Activated B cell treated with CpG ODN at 0.5 μM for 24 hours (primary cell): ENCODE results near the gene SEMA5A. TPM values are rescaled to one million over a fixed set of nuclear protein-coding genes. Genes with fewer than 3 reads are reported as not detected.

Experiments used
- ATAC-seq: fragments of 200-7000 bp; cut with Tn5 transposase; one replicate; pipeline ENCODE4 v1.10.0; 2021; ENCODE audit warnings: low read depth, mild to moderate bottlenecking, moderate library complexity
- CTCF ChIA-PET: fragments of 350-600 bp; sonication (Branson Sonifier 250); formaldehyde crosslinking; loops from one replicate; lab custom pipeline; 2021; ENCODE audit warnings: antibody characterized with exemption; lab: Charles Lee
- POLR2A ChIA-PET: fragments of 350-600 bp; sonication (Branson Sonifier 250); formaldehyde crosslinking; loops from one replicate; lab custom pipeline; 2021; ENCODE audit warnings: antibody characterized with exemption; lab: Charles Lee
- DNase-seq: peaks from one replicate; pipeline ENCODE4 v3.0.0; 2022
- H3K27ac Mint-ChIP-seq: one replicate; pipeline ENCODE4 v1.8.0; 2020; ENCODE audit warnings: mixed read lengths
- H3K27me3 Mint-ChIP-seq: one replicate; pipeline ENCODE4 v1.8.0; 2021; ENCODE audit warnings: mixed read lengths
- H3K36me3 Mint-ChIP-seq: one replicate; pipeline ENCODE4 v1.8.0; 2021; ENCODE audit warnings: low read depth, mixed read lengths
- H3K4me1 Mint-ChIP-seq: one replicate; pipeline ENCODE4 v1.8.0; 2021; ENCODE audit warnings: mixed read lengths
- H3K4me3 Mint-ChIP-seq: one replicate; pipeline ENCODE4 v1.8.0; 2020; ENCODE audit warnings: mild to moderate bottlenecking, mixed read lengths
- H3K9me3 Mint-ChIP-seq: one replicate; pipeline ENCODE4 v1.8.0; 2020; ENCODE audit warnings: mixed read lengths
- intact Hi-C: fragments of 100-400 bp; cut with micrococcal nuclease; formaldehyde crosslinking; loops from one replicate; pipeline ENCODE4 v1.15.1; 2024
- total RNA-seq: library from RNA; stranded (reverse); gene quantifications from 2 replicates; pipeline ENCODE4 v1.2.3, GENCODE V29; 2022
- TF ChIP-seq, protein P1 (sequence below): fragments of 200-600 bp; IDR thresholded peaks from one replicate; pipeline ENCODE4 v1.8.0; 2022; ENCODE audit warnings: antibody characterized with exemption, mild to moderate bottlenecking

Gene SEMA5A
- total RNA-seq, 1 donor from 2014 or later: not detected

DNA sequence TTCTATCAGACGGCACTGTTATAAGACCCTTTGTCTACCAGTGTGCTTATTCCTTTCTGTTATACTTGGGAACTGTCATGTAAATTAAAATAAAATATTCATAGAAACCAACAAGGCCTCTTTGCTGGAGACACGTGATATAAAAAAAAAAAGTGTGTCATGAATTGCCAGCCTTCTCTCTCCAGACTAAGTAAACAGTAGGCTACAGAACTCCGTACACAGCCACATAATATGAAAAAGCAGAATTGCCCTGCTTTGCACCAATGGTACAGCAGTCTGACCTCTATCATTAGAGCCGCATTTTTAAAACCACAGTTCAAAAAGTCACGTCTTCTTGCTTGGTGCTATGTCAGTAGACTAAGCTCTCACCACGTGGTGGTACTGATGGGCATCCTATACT lies 231.3 kb downstream of the SEMA5A start:
- H3K36me3 Mint-ChIP-seq: no peaks in the 10 kb centered on the region
- TF ChIP-seq, protein P1, sequence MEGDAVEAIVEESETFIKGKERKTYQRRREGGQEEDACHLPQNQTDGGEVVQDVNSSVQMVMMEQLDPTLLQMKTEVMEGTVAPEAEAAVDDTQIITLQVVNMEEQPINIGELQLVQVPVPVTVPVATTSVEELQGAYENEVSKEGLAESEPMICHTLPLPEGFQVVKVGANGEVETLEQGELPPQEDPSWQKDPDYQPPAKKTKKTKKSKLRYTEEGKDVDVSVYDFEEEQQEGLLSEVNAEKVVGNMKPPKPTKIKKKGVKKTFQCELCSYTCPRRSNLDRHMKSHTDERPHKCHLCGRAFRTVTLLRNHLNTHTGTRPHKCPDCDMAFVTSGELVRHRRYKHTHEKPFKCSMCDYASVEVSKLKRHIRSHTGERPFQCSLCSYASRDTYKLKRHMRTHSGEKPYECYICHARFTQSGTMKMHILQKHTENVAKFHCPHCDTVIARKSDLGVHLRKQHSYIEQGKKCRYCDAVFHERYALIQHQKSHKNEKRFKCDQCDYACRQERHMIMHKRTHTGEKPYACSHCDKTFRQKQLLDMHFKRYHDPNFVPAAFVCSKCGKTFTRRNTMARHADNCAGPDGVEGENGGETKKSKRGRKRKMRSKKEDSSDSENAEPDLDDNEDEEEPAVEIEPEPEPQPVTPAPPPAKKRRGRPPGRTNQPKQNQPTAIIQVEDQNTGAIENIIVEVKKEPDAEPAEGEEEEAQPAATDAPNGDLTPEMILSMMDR: no peak
- DNase-seq: no peak
- H3K4me3 Mint-ChIP-seq: no peak overlapping the region
- no peaks in the 10 kb centered on the region for H3K4me1 Mint-ChIP-seq
- CTCF ChIA-PET: no interaction called here
- H3K27ac Mint-ChIP-seq: no peak overlapping the region
- intact Hi-C loops: loop anchor here (5.0 kb wide), 1 partner anchor 1387 kb away; no protein-coding TSS in a partner anchor
- H3K27me3 Mint-ChIP-seq: no peaks in the 10 kb centered on the region
- peaks cover 5% of the 10 kb centered on the region for H3K9me3 Mint-ChIP-seq
- no peak for ATAC-seq
- POLR2A ChIA-PET: no interaction called here

GRCh38 chr5:9313751-9314150 lies 232.1 kb downstream of the SEMA5A start:
- H3K9me3 Mint-ChIP-seq: peaks cover 5% of the 10 kb centered on the region
- ChIA-PET CTCF (no interaction called here), POLR2A (no interaction called here)
- H3K27me3 Mint-ChIP-seq: no peaks in the 10 kb centered on the region
- ATAC-seq: no peak
- no peak overlapping the region for H3K27ac Mint-ChIP-seq
- TF ChIP-seq, protein P1: no peak
- DNase-seq: no peak
- H3K4me3 Mint-ChIP-seq: no peak overlapping the region
- H3K4me1 Mint-ChIP-seq: no peaks in the 10 kb centered on the region
- intact Hi-C loops: loop anchor here (5.0 kb wide), 1 partner anchor 1386 kb away; no protein-coding TSS in a partner anchor
- H3K36me3 Mint-ChIP-seq: no peaks in the 10 kb centered on the region

- POLR2A ChIA-PET: no interaction called here
- H3K27ac Mint-ChIP-seq: no peak overlapping the region
Measured at GRCh38 chr5:9307150-9307549, 238.7 kb downstream of the SEMA5A start.

DNA sequence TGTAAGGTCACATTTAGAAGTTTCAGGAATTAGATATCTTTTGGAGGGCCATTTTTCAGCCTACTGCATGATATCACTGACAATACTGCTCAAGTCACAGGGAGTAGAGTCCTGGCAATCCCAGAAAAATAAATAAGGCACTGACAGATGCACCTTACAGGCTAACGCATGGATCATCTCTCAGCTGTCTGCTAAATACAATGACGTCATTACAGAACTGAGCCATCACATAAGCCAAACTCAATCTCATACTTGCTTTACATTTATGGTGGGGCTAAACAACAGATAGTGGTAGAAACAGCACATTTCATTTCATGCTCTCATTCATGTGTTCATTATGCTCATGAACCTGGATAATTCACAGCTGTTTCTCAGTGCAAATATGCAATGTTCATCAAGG lies 243.7 kb downstream of the SEMA5A start:
- Mint-ChIP-seq H3K9me3 (no peaks in the 10 kb centered on the region), H3K4me1 (no peaks in the 10 kb centered on the region), H3K36me3 (no peaks in the 10 kb centered on the region), H3K27me3 (no peaks in the 10 kb centered on the region), H3K27ac (no peak overlapping the region), H3K4me3 (no peak overlapping the region)
- ChIA-PET CTCF (no interaction called here), POLR2A (no interaction called here)
- ATAC-seq (no peak), DNase-seq (no peak)
- TF ChIP-seq, protein P1: no peak
- intact Hi-C loops: no loop called here

More at GRCh38 chr5:9307150-9307549, 238.7 kb downstream of the SEMA5A start:
- CTCF ChIA-PET: no interaction called here
- no peak for DNase-seq
- Mint-ChIP-seq H3K9me3 (peaks cover 5% of the 10 kb centered on the region), H3K4me3 (no peak overlapping the region), H3K36me3 (no peaks in the 10 kb centered on the region), H3K4me1 (no peaks in the 10 kb centered on the region), H3K27me3 (no peaks in the 10 kb centered on the region)
- intact Hi-C loops: no loop called here
- TF ChIP-seq, protein P1: no peak
- ATAC-seq: no peak

- ChIA-PET POLR2A (no interaction called here), CTCF (no interaction called here)
- H3K36me3 Mint-ChIP-seq: no peaks in the 10 kb centered on the region
- H3K27me3 Mint-ChIP-seq: no peaks in the 10 kb centered on the region
- no peak overlapping the region for H3K27ac Mint-ChIP-seq
- H3K4me3 Mint-ChIP-seq: no peak overlapping the region
- TF ChIP-seq, protein P1: no peak
- H3K9me3 Mint-ChIP-seq: no peaks in the 10 kb centered on the region
- ATAC-seq: no peak
- intact Hi-C loops: no loop called here
- H3K4me1 Mint-ChIP-seq: no peaks in the 10 kb centered on the region
- DNase-seq: no peak
Measured at GRCh38 chr5:9301200-9301599, 244.7 kb downstream of the SEMA5A start.
